Thyroid gland (tissue), 4 donors: Measurements from ENCODE around the gene HMOX2. TPM values are rescaled to one million over a fixed set of nuclear protein-coding genes. Genes with fewer than 3 reads are reported as not detected.

Experiments used
- DNase-seq, 2 donors: peaks; one replicate each; pipeline ENCODE4 v3.0.0-alpha.2; 2019
- H3K27ac ChIP-seq, 3 donors: fragments of 200-600 bp; sonication (generic); 1 replicate in 2 of 3; 2 replicates in 1 of 3; pipeline ENCODE4 v1.5.1; 2016 to 2019; ENCODE audit warnings: mild to moderate bottlenecking in 1 of 3, moderate library complexity in 1 of 3
- H3K27me3 ChIP-seq: fragments of 200-600 bp; sonication (generic); one replicate; pipeline ENCODE4 v1.5.1; 2019
- H3K36me3 ChIP-seq, 2 donors: fragments of 200-600 bp; sonication (generic); one replicate each; pipeline ENCODE4 v1.5.1; 2016 to 2019
- H3K4me1 ChIP-seq, 2 donors: fragments of 200-600 bp; sonication (generic); one replicate each; pipeline ENCODE4 v1.5.1; 2017 to 2019
- H3K4me3 ChIP-seq, 3 donors: fragments of 200-600 bp; sonication (generic); replicated peaks in 1 of 3; 1 replicate in 2 of 3; 2 replicates in 1 of 3; pipeline ENCODE4 v1.5.1; 2016; ENCODE audit warnings: mild to moderate bottlenecking in 1 of 3
- H3K9me3 ChIP-seq: fragments of 200-600 bp; sonication (generic); one replicate; pipeline ENCODE4 v1.5.1; 2017
- POLR2A ChIP-seq, 2 donors: fragments of 450-650 bp; IDR thresholded peaks; one replicate each; pipeline ENCODE4 v1.6.1; 2017; ENCODE audit warnings: antibody characterized with exemption in 2 of 2, mild to moderate bottlenecking in 2 of 2, moderate library complexity in 1 of 2
- WGBS, 2 donors: methylation state at CpG; one replicate each; pipeline ENCODE4 v1.1.5; 2017; 5-methylcytosine and 5-hydroxymethylcytosine counted together
- intact Hi-C: fragments of 100-400 bp; cut with DNase I; formaldehyde crosslinking; loops from one replicate; pipeline ENCODE4 v1.15.1; 2023
- total RNA-seq, 4 donors: library from RNA; depleted of rRNA; stranded (reverse); fragments of >200 nt; gene quantifications; one replicate each; pipeline ENCODE4 v1.2.3, GENCODE V29; 2016
- TF ChIP-seq, protein P1 (sequence below), 6 experiments: fragments of 200-600 bp in 3 of 6; fragments of 450-650 bp in 3 of 6; sonication (generic) in 3 of 6; IDR thresholded peaks; one replicate each; pipeline ENCODE4 v1.5.1; 2016 to 2019; ENCODE audit warnings: antibody characterized with exemption in 6 of 6, mild to moderate bottlenecking in 2 of 6, inconsistent platforms in 1 of 6, moderate library complexity in 1 of 6

The HMOX2 gene
- total RNA-seq, 4 donors from 2014 or later, result 36.0 to 63.2 (median 50.5) TPM

DNA sequence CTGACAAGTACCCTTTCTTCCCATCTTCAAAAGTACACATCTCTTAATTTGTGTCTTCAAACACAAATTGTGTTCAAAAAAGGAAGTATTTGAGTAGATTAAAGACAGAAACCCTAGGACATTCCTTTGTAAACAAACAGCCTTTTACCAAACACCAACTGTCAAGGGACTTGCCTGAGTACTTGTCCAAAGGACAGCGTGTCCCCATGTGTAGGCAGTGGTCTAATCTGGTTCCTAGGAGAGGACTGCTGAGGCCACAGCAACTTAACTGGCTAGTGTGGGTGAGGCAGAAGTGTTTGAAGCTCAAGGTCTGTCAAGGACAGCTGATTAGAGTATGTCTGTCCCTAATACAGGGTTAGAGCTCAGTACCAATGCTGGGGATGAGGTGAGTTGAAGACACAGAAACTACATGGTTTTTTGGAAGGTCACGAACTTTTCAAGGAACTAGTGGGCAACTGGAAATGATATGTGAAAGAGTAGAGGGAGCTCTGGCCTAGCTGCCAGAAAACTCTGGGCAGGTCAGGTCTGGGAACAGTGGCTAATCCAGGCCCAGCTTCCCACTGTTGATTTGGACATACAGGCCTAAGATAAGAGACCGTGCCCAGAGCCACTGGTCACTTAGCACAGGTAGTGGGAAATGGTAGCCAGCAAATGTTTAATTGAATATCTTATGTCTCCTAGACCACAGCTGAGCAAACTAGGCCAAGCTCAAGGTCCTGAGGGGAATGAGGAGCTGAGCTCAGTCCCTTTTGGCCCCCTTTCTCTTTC lies 10.1 kb downstream of the HMOX2 start:
- Histone ChIP-seq H3K27ac (peak overlapping the region; percentile 61 to 72 (median 67)), H3K27me3 (no peaks in the 10 kb centered on the region), H3K9me3 (no peaks in the 10 kb centered on the region), H3K36me3 (peaks cover 5 to 11% of the 10 kb centered on the region in 2 donors), H3K4me1 (peaks cover 0 to 32% of the 10 kb centered on the region in 2 donors), H3K4me3 (no peak overlapping the region)
- 84 to 91% methylated on average over 3 of the region's 3 CpGs for WGBS, 2 donors
- peak; percentile 42 to 58 for DNase-seq
- intact Hi-C loops, result no loop called here
- TF ChIP-seq, protein P1, sequence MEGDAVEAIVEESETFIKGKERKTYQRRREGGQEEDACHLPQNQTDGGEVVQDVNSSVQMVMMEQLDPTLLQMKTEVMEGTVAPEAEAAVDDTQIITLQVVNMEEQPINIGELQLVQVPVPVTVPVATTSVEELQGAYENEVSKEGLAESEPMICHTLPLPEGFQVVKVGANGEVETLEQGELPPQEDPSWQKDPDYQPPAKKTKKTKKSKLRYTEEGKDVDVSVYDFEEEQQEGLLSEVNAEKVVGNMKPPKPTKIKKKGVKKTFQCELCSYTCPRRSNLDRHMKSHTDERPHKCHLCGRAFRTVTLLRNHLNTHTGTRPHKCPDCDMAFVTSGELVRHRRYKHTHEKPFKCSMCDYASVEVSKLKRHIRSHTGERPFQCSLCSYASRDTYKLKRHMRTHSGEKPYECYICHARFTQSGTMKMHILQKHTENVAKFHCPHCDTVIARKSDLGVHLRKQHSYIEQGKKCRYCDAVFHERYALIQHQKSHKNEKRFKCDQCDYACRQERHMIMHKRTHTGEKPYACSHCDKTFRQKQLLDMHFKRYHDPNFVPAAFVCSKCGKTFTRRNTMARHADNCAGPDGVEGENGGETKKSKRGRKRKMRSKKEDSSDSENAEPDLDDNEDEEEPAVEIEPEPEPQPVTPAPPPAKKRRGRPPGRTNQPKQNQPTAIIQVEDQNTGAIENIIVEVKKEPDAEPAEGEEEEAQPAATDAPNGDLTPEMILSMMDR (IDR thresholded peaks at IDR 0.05), result no peak
- no peak for TF ChIP-seq POLR2A (IDR thresholded peaks at IDR 0.05)

DNA sequence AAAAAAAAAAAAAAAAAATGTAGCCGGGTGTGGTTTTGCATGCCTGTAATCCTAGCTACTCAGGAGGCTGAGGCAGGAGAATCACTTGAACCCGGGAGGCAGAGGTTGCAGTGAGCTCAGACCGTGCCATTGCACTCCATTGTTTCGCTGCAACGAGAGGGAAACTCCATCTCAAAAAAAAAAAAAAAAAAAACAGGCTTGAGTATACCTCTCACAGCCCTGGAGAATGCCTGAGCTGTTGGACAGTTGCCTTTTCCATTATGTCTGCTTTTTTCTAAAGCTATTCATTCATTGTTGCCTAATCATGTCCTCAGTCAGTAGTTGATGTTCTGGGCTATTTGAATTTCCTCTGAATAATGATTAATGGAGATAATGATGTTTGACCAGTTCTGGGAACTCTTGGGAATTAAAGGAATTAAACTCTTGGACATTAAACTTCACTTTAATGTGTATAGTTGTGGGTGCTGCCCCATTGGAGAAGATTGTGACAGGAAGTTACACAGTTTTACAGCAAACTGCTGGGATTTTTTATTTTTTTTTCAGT lies 11.8 kb downstream of the HMOX2 start:
- 54 to 55% methylated on average over 5 of the region's 5 CpGs for WGBS, 2 donors
- Histone ChIP-seq H3K27me3 (no peaks in the 10 kb centered on the region), H3K4me1 (peaks cover 0 to 32% of the 10 kb centered on the region in 2 donors), H3K27ac (peak overlapping the region in 2 of 3 donors; percentile 6 to 10), H3K36me3 (peaks cover 5 to 11% of the 10 kb centered on the region in 2 donors), H3K4me3 (no peak overlapping the region), H3K9me3 (no peaks in the 10 kb centered on the region)
- DNase-seq, result no peak
- TF ChIP-seq, protein P1 (IDR thresholded peaks at IDR 0.05), result no peak
- no peak for TF ChIP-seq POLR2A (IDR thresholded peaks at IDR 0.05)
- intact Hi-C loops, result no loop called here

DNA sequence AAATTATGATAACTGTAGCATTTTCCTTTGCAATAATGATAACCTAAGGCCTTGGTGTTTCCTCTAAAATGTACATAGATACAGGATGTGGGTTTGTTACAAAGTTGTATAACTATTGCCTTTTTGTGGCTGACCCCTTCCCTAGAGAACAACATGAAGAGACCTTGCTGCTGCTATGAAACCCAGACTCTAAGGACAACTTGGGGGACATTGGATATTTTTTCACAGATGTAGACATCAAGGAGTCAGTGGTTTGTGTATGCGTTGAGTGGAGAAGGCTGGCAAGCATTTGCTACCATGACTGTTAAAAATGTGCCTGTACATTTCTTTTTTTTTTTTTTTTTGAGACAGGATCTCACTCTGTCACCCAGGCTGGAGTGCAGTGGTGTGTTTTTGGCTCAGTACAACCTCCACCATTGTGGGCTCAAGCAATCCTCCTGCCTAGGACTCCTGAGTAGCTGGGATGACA lies 12.3 kb downstream of the HMOX2 start:
- peak overlapping the region in 2 of 3 donors; percentile 6 to 10 for H3K27ac ChIP-seq
- 82 to 86% methylated on average over 1 of the region's 1 CpG for WGBS, 2 donors
- intact Hi-C loops, result no loop called here

DNA sequence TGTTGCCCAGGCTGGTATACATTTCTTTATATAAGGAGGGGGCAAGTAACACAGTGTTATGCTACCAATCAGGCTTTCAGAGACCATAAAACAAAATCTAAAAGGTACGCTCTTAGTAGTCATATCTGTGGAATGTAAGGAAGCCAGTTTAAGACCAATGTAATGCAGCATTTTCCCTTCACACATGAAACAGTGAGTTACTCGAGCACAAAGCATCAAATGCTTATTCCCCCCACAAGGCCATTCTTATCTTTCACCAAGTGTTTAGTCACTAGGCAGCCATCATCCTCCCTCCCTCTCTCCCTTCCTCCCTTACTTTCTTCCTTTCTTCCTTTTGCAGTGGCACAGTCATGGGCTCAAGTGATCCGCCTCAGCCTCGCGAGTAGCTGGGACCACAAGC lies 12.8 kb downstream of the HMOX2 start:
- TF ChIP-seq POLR2A (IDR thresholded peaks at IDR 0.05), result no peak
- TF ChIP-seq, protein P1 (IDR thresholded peaks at IDR 0.05), result no peak
- H3K27ac ChIP-seq, result peak overlapping the region in 2 of 3 donors; percentile 6 to 10
- H3K4me3 ChIP-seq, result no peak overlapping the region
- DNase-seq, result no peak
- H3K9me3 ChIP-seq, result no peaks in the 10 kb centered on the region
- WGBS, 2 donors, result 94 to 95% methylated on average over 5 of the region's 5 CpGs
- peaks cover 0 to 32% of the 10 kb centered on the region in 2 donors for H3K4me1 ChIP-seq
- H3K36me3 ChIP-seq, result peaks cover 5 to 11% of the 10 kb centered on the region in 2 donors
- H3K27me3 ChIP-seq, result no peaks in the 10 kb centered on the region
- intact Hi-C loops, result no loop called here

More for the DNA sequence above, 12.3 kb downstream of the HMOX2 start:
- Histone ChIP-seq H3K4me1 (peaks cover 0 to 32% of the 10 kb centered on the region in 2 donors), H3K4me3 (no peak overlapping the region), H3K36me3 (peaks cover 5 to 11% of the 10 kb centered on the region in 2 donors), H3K27me3 (no peaks in the 10 kb centered on the region), H3K9me3 (no peaks in the 10 kb centered on the region)
- TF ChIP-seq, protein P1 (IDR thresholded peaks at IDR 0.05), result no peak
- TF ChIP-seq POLR2A (IDR thresholded peaks at IDR 0.05), result no peak
- no peak for DNase-seq

DNA sequence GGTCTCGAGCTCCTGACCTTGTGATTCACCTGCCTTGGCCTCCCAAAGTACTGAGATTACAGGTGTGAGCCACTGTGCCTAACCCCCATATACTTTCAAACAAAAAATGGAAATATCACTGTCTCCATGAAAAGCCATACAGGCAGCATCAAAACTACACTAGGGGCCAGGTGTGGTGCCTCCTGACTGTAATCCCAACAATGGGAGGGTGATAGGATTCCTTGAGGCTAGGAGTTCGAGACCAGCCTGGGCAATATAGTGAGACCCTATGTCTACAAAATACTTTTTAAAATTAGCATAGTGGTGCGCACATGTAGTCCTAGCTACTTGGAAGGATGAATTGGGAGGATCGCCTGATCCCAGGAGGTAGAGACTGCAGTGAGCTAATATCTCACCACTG lies 15.7 kb downstream of the HMOX2 start:
- Histone ChIP-seq H3K36me3 (peaks cover 0 to 5% of the 10 kb centered on the region in 2 donors), H3K27me3 (no peaks in the 10 kb centered on the region), H3K4me3 (no peak overlapping the region), H3K4me1 (peaks cover 0 to 15% of the 10 kb centered on the region in 2 donors), H3K9me3 (no peaks in the 10 kb centered on the region), H3K27ac (no peak overlapping the region)
- WGBS, 2 donors, result 95 to 98% methylated on average over 4 of the region's 4 CpGs
- intact Hi-C loops, result no loop called here
- DNase-seq, result no peak
- TF ChIP-seq POLR2A (IDR thresholded peaks at IDR 0.05), result no peak
- TF ChIP-seq, protein P1 (IDR thresholded peaks at IDR 0.05), result no peak
